ENCODE data around the gene GPR61.

Gene GPR61

GRCh38 chr1:109543283-109543987 is 3.8 kb downstream of the GPR61 start:
- no peak overlapping the region for H3K4me3 ChIP-seq (ENCODE audit: low read depth, low read length)
- no peak for DNase-seq (ENCODE audit: low read depth)
- no peak for TF ChIP-seq CTCF (IDR thresholded peaks at IDR 0.05; ENCODE audit: low read depth, low read length, missing control alignments)

- H3K4me3 ChIP-seq (ENCODE audit: low read depth, low read length): no peak overlapping the region
- no peak for TF ChIP-seq CTCF (IDR thresholded peaks at IDR 0.05; ENCODE audit: low read depth, low read length, missing control alignments)
- DNase-seq (ENCODE audit: low read depth): no peak
Observed at GRCh38 chr1:109543988-109544735, 4.5 kb downstream of the GPR61 start.

GRCh38 chr1:109546311-109547109 is 6.8 kb downstream of the GPR61 start:
- H3K4me3 ChIP-seq (ENCODE audit: low read depth, low read length): peak overlapping the region; percentile 74
- TF ChIP-seq CTCF (IDR thresholded peaks at IDR 0.05; ENCODE audit: low read depth, low read length, missing control alignments): peak; percentile 68
- peak; percentile 78 for DNase-seq (ENCODE audit: low read depth)

GRCh38 chr1:109547463-109548320 is 8.0 kb downstream of the GPR61 start:
- no peak for DNase-seq (ENCODE audit: low read depth)
- TF ChIP-seq CTCF (IDR thresholded peaks at IDR 0.05; ENCODE audit: low read depth, low read length, missing control alignments): no peak
- H3K4me3 ChIP-seq (ENCODE audit: low read depth, low read length): peak overlapping the region; percentile 74

- peak within 1 kb of the TSS; percentile 74 for H3K4me3 ChIP-seq (ENCODE audit: low read depth, low read length)
- DNase-seq (ENCODE audit: low read depth): peak; percentile 95
- no peak for TF ChIP-seq CTCF (IDR thresholded peaks at IDR 0.05; ENCODE audit: low read depth, low read length, missing control alignments)
Observed at GRCh38 chr1:109548321-109549267, 8.9 kb downstream of the GPR61 start, which contains the start of gene GNAI3. Gene GNAI3, plus strand, starts transcription at chr1:109548615. Its CDS starts 106 bp downstream, at chr1:109548721.
